RWPE2 (cell line): ENCODE measurements around the gene PYCR2.
"Not testable (repeated sequence)": the region's sequence is repeated elsewhere in the genome, so short reads cannot be mapped to it uniquely, and the experiment has no call there.

Experiments
- ATAC-seq: fragments of 200-7000 bp; cut with Tn5 transposase; 3 replicates; pipeline ENCODE4 v1.9.1; 2021; ENCODE audit warnings: low read depth
- DNase-seq: peaks from one replicate; pipeline ENCODE4 v3.0.0-alpha.2; 2020; ENCODE audit warnings: low spot score
- H3K27ac ChIP-seq: fragments of 450-650 bp; 2 replicates; pipeline ENCODE4 v1.5.1; 2017; ENCODE audit warnings: mild to moderate bottlenecking; ENCODE audit not compliant: poor library complexity, severe bottlenecking
- H3K27me3 ChIP-seq: fragments of 250-450 bp; sonication (Bioruptor Pico); 2 replicates; pipeline ENCODE4 v1.5.1; 2021; ENCODE audit warnings: mild to moderate bottlenecking, moderate library complexity; ENCODE audit not compliant: insufficient read depth, poor library complexity, severe bottlenecking
- H3K36me3 ChIP-seq: fragments of 250-450 bp; sonication (Bioruptor Pico); 2 replicates; pipeline ENCODE4 v1.5.1; 2020; ENCODE audit warnings: low read depth, mild to moderate bottlenecking, moderate library complexity
- H3K4me1 ChIP-seq: fragments of 250-450 bp; sonication (Bioruptor Pico); 2 replicates; pipeline ENCODE4 v1.5.1; 2021; ENCODE audit warnings: mild to moderate bottlenecking, moderate library complexity; ENCODE audit not compliant: insufficient read depth, poor library complexity, severe bottlenecking
- H3K4me3 ChIP-seq: fragments of 250-450 bp; sonication (Bioruptor Pico); 2 replicates; pipeline ENCODE4 v1.5.1; 2021; ENCODE audit warnings: mild to moderate bottlenecking, moderate library complexity; ENCODE audit not compliant: severe bottlenecking
- H3K9me3 ChIP-seq: fragments of 250-450 bp; sonication (Bioruptor Pico); 2 replicates; pipeline ENCODE4 v1.5.1; 2021; ENCODE audit warnings: mild to moderate bottlenecking, moderate library complexity; ENCODE audit not compliant: severe bottlenecking
- CTCF ChIP-seq: fragments of 450-650 bp; IDR thresholded peaks from one replicate; pipeline ENCODE4 v1.5.1; 2017; ENCODE audit warnings: mild to moderate bottlenecking, moderate library complexity; ENCODE audit not compliant: poor library complexity, severe bottlenecking

Gene PYCR2

GRCh38 chr1:225923692-225924555 lies at the start of gene PYCR2:
PYCR2 (minus strand) TSS chr1:225924250; CDS start chr1:225924110, 140 bp downstream.
- ATAC-seq: peak; percentile 82
- no peak for TF ChIP-seq CTCF
- H3K36me3 ChIP-seq: peaks cover 25% of the 10 kb centered on the region
- H3K4me3 ChIP-seq: peak within 1 kb of the TSS; percentile 57
- H3K27me3 ChIP-seq: no peaks in the 10 kb centered on the region
- DNase-seq: peak; percentile 78
- H3K27ac ChIP-seq: peak within 1 kb of the TSS; percentile 77
- H3K9me3 ChIP-seq: no peaks in the 10 kb centered on the region
- H3K4me1 ChIP-seq: peaks cover 19% of the 10 kb centered on the region

- H3K27me3 ChIP-seq: no peaks in the 10 kb centered on the region
- H3K4me3 ChIP-seq: no peak overlapping the region
- DNase-seq (no peak), ATAC-seq (no peak)
- TF ChIP-seq CTCF: no peak
- H3K4me1 ChIP-seq: no peaks in the 10 kb centered on the region
- no peaks in the 10 kb centered on the region for H3K9me3 ChIP-seq
- no peak overlapping the region for H3K27ac ChIP-seq
- H3K36me3 ChIP-seq: no peaks in the 10 kb centered on the region
Observed at GRCh38 chr1:225973158-225973557, 49.1 kb upstream of the PYCR2 start.

- no peak for TF ChIP-seq CTCF
- Histone ChIP-seq H3K36me3 (no peaks in the 10 kb centered on the region), H3K4me3 (no peak overlapping the region), H3K27ac (no peak overlapping the region), H3K27me3 (no peaks in the 10 kb centered on the region), H3K4me1 (no peaks in the 10 kb centered on the region), H3K9me3 (no peaks in the 10 kb centered on the region)
- DNase-seq (no peak), ATAC-seq (no peak)
Observed at GRCh38 chr1:225972344-225973152, 48.5 kb upstream of the PYCR2 start.

- not testable (repeated sequence) for H3K4me3 ChIP-seq, H3K27me3 ChIP-seq, DNase-seq, H3K9me3 ChIP-seq, ATAC-seq, H3K27ac ChIP-seq, H3K4me1 ChIP-seq, H3K36me3 ChIP-seq
Observed at GRCh38 chr1:225970592-225971157, 46.6 kb upstream of the PYCR2 start.

GRCh38 chr1:225969751-225970150 lies 45.7 kb upstream of the PYCR2 start:
- H3K4me1 ChIP-seq, DNase-seq, H3K9me3 ChIP-seq, H3K27me3 ChIP-seq, ATAC-seq, H3K4me3 ChIP-seq, H3K27ac ChIP-seq, H3K36me3 ChIP-seq: not testable (repeated sequence)
